SU-DHL-6 (cell line): ENCODE data around the gene BCL3.

ENCODE experiments used
- H2AFZ ChIP-seq: fragments of 200-600 bp; sonication (generic); 2 replicates; pipeline ENCODE4 v1.6.1; 2014; ENCODE audit warnings: low read depth, mild to moderate bottlenecking, moderate library complexity, mixed read lengths, antibody characterized with exemption, low read length; ENCODE audit not compliant: severe bottlenecking
- H3F3A ChIP-seq: fragments of 200-600 bp; shearing (Covaris generic); 2 replicates; pipeline ENCODE4 v1.6.0; 2016; ENCODE audit warnings: antibody characterized with exemption, mild to moderate bottlenecking; ENCODE audit not compliant: insufficient read depth
- H3K27ac ChIP-seq: fragments of 200-600 bp; sonication (generic); 2 replicates; pipeline ENCODE4 v1.5.1; 2016; ENCODE audit warnings: low read depth, mild to moderate bottlenecking, low read length, moderate library complexity, mixed read lengths
- H3K27me3 ChIP-seq: fragments of 200-600 bp; sonication (generic), shearing (Covaris generic); 2 replicates; pipeline ENCODE4 v1.6.0; 2014; ENCODE audit warnings: mild to moderate bottlenecking, low read length
- H3K36me3 ChIP-seq: fragments of 200-600 bp; sonication (generic); 2 replicates; pipeline ENCODE4 v1.6.1; 2014; ENCODE audit warnings: mild to moderate bottlenecking, low read length, mixed read lengths
- H3K4me2 ChIP-seq: fragments of 300-600, 200-600 bp; shearing (Covaris generic), sonication (generic); 2 replicates; pipeline ENCODE4 v1.6.0; 2014; ENCODE audit warnings: low read length, low read depth, mild to moderate bottlenecking; ENCODE audit not compliant: poor library complexity, severe bottlenecking
- H3K4me3 ChIP-seq: fragments of 200-600 bp; sonication (generic); 2 replicates; pipeline ENCODE4 v1.5.1; 2014; ENCODE audit warnings: antibody characterized with exemption, low read length, mild to moderate bottlenecking, mixed read lengths; ENCODE audit not compliant: insufficient read depth, poor library complexity, severe bottlenecking
- H3K79me2 ChIP-seq: fragments of 200-600 bp; sonication (generic); 2 replicates; pipeline ENCODE4 v1.6.1; 2014; ENCODE audit warnings: mild to moderate bottlenecking, low read length, moderate library complexity; ENCODE audit not compliant: insufficient read depth
- H3K9ac ChIP-seq: fragments of 200-600 bp; sonication (generic); 2 replicates; pipeline ENCODE4 v1.7.0; 2014; ENCODE audit warnings: mild to moderate bottlenecking, low read length
- H3K9me2 ChIP-seq: fragments of 200-600 bp; sonication (generic); replicated peaks from 2 replicates; pipeline ENCODE4 v1.6.1; 2014; ENCODE audit warnings: low read length; ENCODE audit not compliant: insufficient read depth
- H3K9me3 ChIP-seq: fragments of 200-600 bp; sonication (generic); 2 replicates; pipeline ENCODE4 v1.6.1; 2014; ENCODE audit warnings: low read length, mixed read lengths; ENCODE audit not compliant: insufficient read depth
- H4K20me1 ChIP-seq: fragments of 200-600 bp; sonication (generic); 2 replicates; pipeline ENCODE4 v1.6.1; 2014; ENCODE audit warnings: low read depth, mild to moderate bottlenecking, antibody characterized with exemption, low read length, moderate library complexity, mixed read lengths
- CTCF ChIP-seq: fragments of 200-600 bp; sonication (generic); IDR thresholded peaks from one replicate; pipeline ENCODE4 v1.5.1; 2017; ENCODE audit warnings: antibody characterized with exemption, mild to moderate bottlenecking, low read length, moderate library complexity; ENCODE audit not compliant: insufficient read depth, poor library complexity, severe bottlenecking
- EZH2phosphoT487 ChIP-seq: fragments of 200-600 bp; sonication (generic), shearing (Covaris generic); conservative IDR thresholded peaks from 2 replicates; pipeline ENCODE4 v1.6.1; 2018; ENCODE audit warnings: mild to moderate bottlenecking, antibody characterized with exemption, low read length, moderate library complexity, mixed read lengths

The BCL3 gene

GRCh38 chr19:44757735-44758505 is 9.4 kb downstream of the BCL3 start:
- H3K9me3 ChIP-seq: no peaks in the 10 kb centered on the region
- no peak overlapping the region for H2AFZ ChIP-seq
- peaks cover 4% of the 10 kb centered on the region for H4K20me1 ChIP-seq
- TF ChIP-seq EZH2phosphoT487: no peak
- TF ChIP-seq CTCF: no peak
- H3K4me3 ChIP-seq: no peak overlapping the region
- no peak overlapping the region for H3K27ac ChIP-seq
- H3K79me2 ChIP-seq: peaks cover 21% of the 10 kb centered on the region
- H3K4me2 ChIP-seq: no peak overlapping the region
- no peaks in the 10 kb centered on the region for H3K36me3 ChIP-seq
- H3K9ac ChIP-seq: no peak overlapping the region
- H3K9me2 ChIP-seq: no peaks in the 10 kb centered on the region
- peaks cover 15% of the 10 kb centered on the region for H3F3A ChIP-seq
- H3K27me3 ChIP-seq: no peaks in the 10 kb centered on the region

- TF ChIP-seq EZH2phosphoT487: no peak
- TF ChIP-seq CTCF: no peak
- Histone ChIP-seq H2AFZ (no peak overlapping the region), H3F3A (peaks cover 14% of the 10 kb centered on the region), H3K9me2 (no peaks in the 10 kb centered on the region), H3K9ac (no peak overlapping the region), H4K20me1 (peaks cover 4% of the 10 kb centered on the region), H3K4me2 (no peak overlapping the region), H3K27ac (no peak overlapping the region), H3K9me3 (no peaks in the 10 kb centered on the region), H3K27me3 (no peaks in the 10 kb centered on the region), H3K4me3 (no peak overlapping the region), H3K79me2 (peaks cover 21% of the 10 kb centered on the region), H3K36me3 (no peaks in the 10 kb centered on the region)
Measured at GRCh38 chr19:44758596-44758995, 10.1 kb downstream of the BCL3 start.

- Histone ChIP-seq H4K20me1 (peaks cover 4% of the 10 kb centered on the region), H3K4me3 (no peak overlapping the region), H3K36me3 (no peaks in the 10 kb centered on the region), H3K9me3 (no peaks in the 10 kb centered on the region), H3F3A (peaks cover 9% of the 10 kb centered on the region; the same call in 1 of the 2 replicates), H3K27ac (no peak overlapping the region), H3K27me3 (no peaks in the 10 kb centered on the region), H3K9ac (no peak overlapping the region), H3K79me2 (peaks cover 16% of the 10 kb centered on the region), H3K9me2 (no peaks in the 10 kb centered on the region), H3K4me2 (no peak overlapping the region), H2AFZ (no peak overlapping the region)
- TF ChIP-seq EZH2phosphoT487 (no peak), CTCF (no peak)
Measured at GRCh38 chr19:44759083-44759804, 10.7 kb downstream of the BCL3 start.
